ENCODE results near the gene ADAMTS2.

- no peak for TF ChIP-seq CTCF (IDR thresholded peaks at IDR 0.05; ENCODE audit: insufficient read depth, low read length, poor library complexity, severe bottlenecking)
- no peak for TF ChIP-seq EZH2phosphoT487 (conservative IDR thresholded peaks at IDR 0.05; ENCODE audit: low read length)
Observed at GRCh38 chr5:179355976-179356974, 11.0 kb upstream of the ADAMTS2 start.
